Mucosa of descending colon (tissue), 3 donors: ENCODE data around the gene NME4. TPM values are rescaled to one million over a fixed set of nuclear protein-coding genes. Genes with fewer than 3 reads are reported as not detected.

Source experiments
- ATAC-seq: fragments of 200-7000 bp; cut with Tn5 transposase; one replicate; pipeline ENCODE4 v1.9.1; 2020; ENCODE audit warnings: mild to moderate bottlenecking, moderate library complexity
- DNase-seq, 3 donors: peaks; one replicate each; pipeline ENCODE4 v3.0.0-alpha.2; 2020
- H3K36me3 ChIP-seq: fragments of 200-600 bp; one replicate; pipeline ENCODE4 v1.8.0; 2021; ENCODE audit warnings: low read depth, mild to moderate bottlenecking
- H3K4me1 ChIP-seq: fragments of 200-600 bp; one replicate; pipeline ENCODE4 v1.8.0; 2021; ENCODE audit warnings: low read depth, mild to moderate bottlenecking
- H3K4me3 ChIP-seq: fragments of 200-600 bp; one replicate; pipeline ENCODE4 v1.8.0; 2021; ENCODE audit warnings: mild to moderate bottlenecking
- H3K9me3 ChIP-seq: fragments of 200-600 bp; one replicate; pipeline ENCODE4 v1.8.0; 2021; ENCODE audit warnings: mild to moderate bottlenecking
- intact Hi-C, 2 donors: fragments of 100-400 bp; cut with DNase I in 1 of 2; cut with micrococcal nuclease in 1 of 2; formaldehyde crosslinking; loops; one replicate each; pipeline versions ENCODE4 v1.11.0 to v1.11.1; 2022; cut with DNase I, micrococcal nuclease
- total RNA-seq, 3 donors: library from RNA; stranded (reverse); fragmentation: NEBNext Ultra II Directional in 2 of 3; extraction: Animal tissue kit (Norgen Biotek cat#: 25700) in 2 of 3; gene quantifications; one replicate each; pipeline versions ENCODE4 v1.2.1 to v1.2.4, GENCODE V29; 2021 to 2023
- TF ChIP-seq, protein P1 (sequence below): fragments of 200-600 bp; IDR thresholded peaks from one replicate; pipeline ENCODE4 v1.8.0; 2022; ENCODE audit warnings: antibody characterized with exemption, mild to moderate bottlenecking
- donor health status: DM: no; HTN: no; CAD: no; lungs with moderate emphysema.
- donor health status: DM: no; HTN: no; CAD: no.
- donor health status: DM: no; HTN: yes; CAD: no.

The NME4 gene
- total RNA-seq, 3 donors from 2014 or later, result 24.5 to 125 (median 43.6) TPM

DNA sequence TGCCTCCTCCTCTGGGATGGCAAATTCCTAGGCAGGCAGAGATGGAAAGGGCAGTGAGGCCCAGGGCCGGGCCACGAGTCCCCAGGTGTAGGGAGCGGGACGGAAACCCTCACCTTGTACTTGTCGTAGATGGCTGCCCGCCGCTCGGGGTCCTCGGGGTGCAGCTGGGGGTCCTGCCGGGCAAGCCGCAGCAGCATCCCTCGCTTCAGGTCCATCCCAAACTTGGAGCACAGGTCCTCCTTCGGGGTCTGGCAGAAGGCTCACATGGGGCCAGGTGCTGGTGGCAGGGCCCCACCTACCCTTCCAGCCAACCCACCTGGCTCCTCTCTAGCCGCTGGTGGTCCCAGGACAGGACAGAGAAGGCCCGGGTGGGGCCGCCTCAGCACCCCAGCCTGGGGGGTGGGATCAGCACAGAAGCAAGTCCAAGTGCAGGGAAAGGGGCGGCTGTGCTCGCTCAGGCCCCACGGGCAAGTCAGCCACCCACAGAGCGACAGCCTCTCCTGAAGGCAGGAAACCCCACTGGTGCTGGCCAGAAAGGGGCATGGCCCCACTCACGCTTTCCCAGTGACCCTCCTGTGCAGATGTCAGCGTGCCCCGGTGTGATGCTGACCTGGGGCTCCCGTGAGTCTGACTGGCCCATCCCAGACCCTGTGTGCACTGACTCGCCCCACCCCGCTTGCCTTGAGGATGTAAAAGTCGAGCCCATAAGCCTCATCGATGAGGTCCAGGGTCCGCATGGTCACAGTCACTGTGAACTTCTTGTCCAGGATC is 28.4 kb upstream of the NME4 start:
- intact Hi-C loops, result no loop called here
- Histone ChIP-seq H3K9me3 (no peaks in the 10 kb centered on the region), H3K36me3 (no peaks in the 10 kb centered on the region), H3K4me1 (peaks cover 15% of the 10 kb centered on the region), H3K4me3 (no peak overlapping the region)
- TF ChIP-seq, protein P1, sequence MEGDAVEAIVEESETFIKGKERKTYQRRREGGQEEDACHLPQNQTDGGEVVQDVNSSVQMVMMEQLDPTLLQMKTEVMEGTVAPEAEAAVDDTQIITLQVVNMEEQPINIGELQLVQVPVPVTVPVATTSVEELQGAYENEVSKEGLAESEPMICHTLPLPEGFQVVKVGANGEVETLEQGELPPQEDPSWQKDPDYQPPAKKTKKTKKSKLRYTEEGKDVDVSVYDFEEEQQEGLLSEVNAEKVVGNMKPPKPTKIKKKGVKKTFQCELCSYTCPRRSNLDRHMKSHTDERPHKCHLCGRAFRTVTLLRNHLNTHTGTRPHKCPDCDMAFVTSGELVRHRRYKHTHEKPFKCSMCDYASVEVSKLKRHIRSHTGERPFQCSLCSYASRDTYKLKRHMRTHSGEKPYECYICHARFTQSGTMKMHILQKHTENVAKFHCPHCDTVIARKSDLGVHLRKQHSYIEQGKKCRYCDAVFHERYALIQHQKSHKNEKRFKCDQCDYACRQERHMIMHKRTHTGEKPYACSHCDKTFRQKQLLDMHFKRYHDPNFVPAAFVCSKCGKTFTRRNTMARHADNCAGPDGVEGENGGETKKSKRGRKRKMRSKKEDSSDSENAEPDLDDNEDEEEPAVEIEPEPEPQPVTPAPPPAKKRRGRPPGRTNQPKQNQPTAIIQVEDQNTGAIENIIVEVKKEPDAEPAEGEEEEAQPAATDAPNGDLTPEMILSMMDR, result no peak
- DNase-seq (peak in 2 of 3 donors; percentile 33 to 53), ATAC-seq (no peak)

DNA sequence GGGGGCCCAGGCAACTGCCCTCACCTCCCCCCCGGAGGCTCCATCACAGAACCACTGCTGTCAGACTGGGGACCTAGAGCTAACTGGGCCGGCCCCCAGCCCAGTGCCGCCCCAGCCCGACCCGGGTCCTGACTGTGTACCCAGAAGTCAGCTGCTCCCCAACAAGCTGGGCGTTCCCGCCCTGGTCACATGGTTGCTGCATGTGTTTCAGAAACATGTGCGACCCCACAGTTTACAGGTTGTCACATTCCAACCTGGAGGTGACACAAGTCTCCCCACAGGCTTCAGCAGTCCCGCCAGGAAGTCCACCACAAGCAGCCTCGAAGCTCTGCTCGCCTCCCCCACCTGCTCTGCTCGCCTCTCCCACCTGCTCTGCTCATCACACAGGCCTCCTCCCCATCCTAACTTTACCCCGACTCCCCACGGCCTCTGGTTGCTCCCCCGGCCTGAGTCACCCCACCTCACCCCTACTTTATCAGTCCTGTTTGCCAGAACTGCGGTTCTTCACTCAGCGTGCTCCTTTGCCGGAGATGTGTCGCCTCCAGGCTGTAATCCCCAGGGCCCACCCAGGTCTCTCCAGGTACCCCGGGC is 27.6 kb upstream of the NME4 start:
- DNase-seq (peak in 2 of 3 donors; percentile 33 to 52), ATAC-seq (no peak)
- Histone ChIP-seq H3K4me1 (peaks cover 15% of the 10 kb centered on the region), H3K4me3 (no peak overlapping the region), H3K9me3 (no peaks in the 10 kb centered on the region), H3K36me3 (peaks cover 5% of the 10 kb centered on the region)
- intact Hi-C loops, result no loop called here
- TF ChIP-seq, protein P1, result no peak

DNA sequence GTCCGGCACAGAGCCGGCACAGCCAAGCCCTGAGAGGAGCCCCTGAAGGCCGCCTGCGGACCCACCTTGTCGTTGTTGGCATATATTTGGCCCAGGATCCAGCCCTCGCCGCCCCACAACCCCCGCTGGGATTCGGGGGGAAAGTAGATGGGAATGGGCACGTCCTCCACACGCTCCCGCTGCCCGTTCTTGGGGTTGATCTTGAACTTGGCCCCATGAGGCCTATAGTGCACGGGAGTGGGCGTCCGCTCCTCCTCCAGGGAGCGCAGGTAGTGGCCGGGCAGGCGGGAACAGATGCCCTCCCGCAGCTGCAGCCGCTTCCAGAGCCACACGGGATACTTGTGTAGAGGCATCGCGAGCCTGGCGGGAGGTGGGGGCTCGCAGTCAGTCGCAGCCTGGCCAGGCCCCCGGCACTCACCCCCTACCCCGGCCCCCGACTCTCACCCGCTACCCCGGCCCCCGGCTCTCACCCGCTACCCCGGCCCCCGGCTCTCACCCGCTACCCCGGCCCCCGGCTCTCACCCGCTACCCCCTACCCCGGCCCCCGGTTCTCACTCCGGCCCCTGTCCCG is 27.0 kb upstream of the NME4 start:
- intact Hi-C loops, result no loop called here
- DNase-seq, result peak in 1 of 3 donors; percentile 48
- TF ChIP-seq, protein P1, result no peak
- peaks cover 11% of the 10 kb centered on the region for H3K4me1 ChIP-seq
- peaks cover 9% of the 10 kb centered on the region for H3K36me3 ChIP-seq
- H3K4me3 ChIP-seq, result no peak overlapping the region
- H3K9me3 ChIP-seq, result no peaks in the 10 kb centered on the region
- ATAC-seq, result peak; percentile 56

DNA sequence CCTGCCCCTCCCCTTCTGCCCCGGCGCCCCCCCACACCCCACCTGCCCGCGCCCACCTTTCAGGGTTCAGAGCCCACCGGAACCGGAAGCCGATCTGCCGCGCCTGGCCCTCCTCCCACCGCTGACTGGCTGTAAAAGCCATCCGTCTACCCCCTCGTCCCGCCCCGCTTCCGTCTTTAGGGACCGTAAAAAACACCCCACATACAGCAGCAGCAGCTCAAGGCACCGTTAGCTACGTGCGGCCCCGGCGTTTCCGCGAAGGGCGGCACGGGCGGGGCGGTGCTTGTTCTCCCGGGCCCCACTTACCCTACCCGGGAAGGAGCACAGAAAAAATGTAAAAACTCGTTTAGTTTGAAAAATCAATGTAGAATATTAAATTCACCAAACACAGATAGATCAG is 26.6 kb upstream of the NME4 start, which contains the start of gene MRPL28:
TSS of gene MRPL28 (minus strand) at position 96 of the 400 bp plus-strand sequence. CDS start 320 bp downstream, outside the sequence.
- TF ChIP-seq, protein P1, result no peak
- no peak within 1 kb of the TSS for H3K4me3 ChIP-seq
- intact Hi-C loops, result no loop called here
- peak; percentile 96 for ATAC-seq
- peaks cover 9% of the 10 kb centered on the region for H3K36me3 ChIP-seq
- peak; percentile 95 to 97 (median 96) for DNase-seq
- H3K9me3 ChIP-seq, result no peaks in the 10 kb centered on the region
- H3K4me1 ChIP-seq, result peaks cover 11% of the 10 kb centered on the region

DNA sequence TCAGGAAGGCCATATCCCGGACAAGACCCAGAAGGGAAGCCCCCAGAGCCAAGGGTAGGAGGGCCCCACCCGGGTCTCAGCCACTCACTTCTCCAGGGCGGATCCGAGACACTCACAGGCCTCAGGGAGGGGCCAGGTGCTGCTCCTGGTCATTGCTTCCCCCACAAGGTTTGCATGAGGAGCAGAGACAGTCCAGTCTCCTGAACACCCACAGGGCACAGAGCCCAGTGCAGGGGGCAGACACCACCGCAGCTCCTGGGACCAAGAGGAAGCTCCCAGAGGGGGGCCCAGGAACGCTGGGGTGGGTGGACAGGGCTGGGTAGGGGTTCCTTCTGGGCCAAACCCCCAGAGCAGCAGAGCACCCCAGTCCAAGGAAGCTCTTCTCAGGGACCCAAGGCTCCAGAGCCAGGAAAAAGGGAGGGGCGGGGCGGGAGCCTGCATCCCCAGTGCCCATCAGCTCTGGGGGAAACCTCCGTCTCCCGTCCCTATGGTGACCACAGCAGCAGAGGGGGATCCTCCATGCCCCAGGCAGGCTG is 26.0 kb upstream of the NME4 start:
- intact Hi-C loops, result no loop called here
- peak in 2 of 3 donors; percentile 60 to 66 for DNase-seq
- no peak overlapping the region for H3K4me3 ChIP-seq
- H3K9me3 ChIP-seq, result no peaks in the 10 kb centered on the region
- peak; percentile 4 for ATAC-seq
- peaks cover 9% of the 10 kb centered on the region for H3K36me3 ChIP-seq
- TF ChIP-seq, protein P1, result no peak
- H3K4me1 ChIP-seq, result peaks cover 11% of the 10 kb centered on the region
